MM.1S (cell line): ENCODE results near the gene RSPH3.

Experiments used
- DNase-seq: peaks from one replicate; pipeline ENCODE4 v3.0.0-alpha.2; 2015
- H2AFZ ChIP-seq: fragments of 300-600 bp; sonication (generic); 2 replicates; pipeline ENCODE4 v1.6.0; 2016; ENCODE audit warnings: antibody characterized with exemption, low read length
- H3F3A ChIP-seq: fragments of 300-600 bp; sonication (generic); 2 replicates; pipeline ENCODE4 v1.6.1; 2016; ENCODE audit warnings: mild to moderate bottlenecking, antibody characterized with exemption, low read length, moderate library complexity, mixed read lengths; ENCODE audit not compliant: insufficient read depth
- H3K27ac ChIP-seq: fragments of 300-600 bp; sonication (generic); 2 replicates; pipeline ENCODE4 v1.5.1; 2016; ENCODE audit warnings: mild to moderate bottlenecking, low read length
- H3K27me3 ChIP-seq: fragments of 300-600 bp; sonication (generic); replicated peaks from 2 replicates; pipeline ENCODE4 v1.6.0; 2016; ENCODE audit warnings: low read length; ENCODE audit not compliant: insufficient read depth
- H3K36me3 ChIP-seq: fragments of 300-600 bp; sonication (generic); replicated peaks from 2 replicates; pipeline ENCODE4 v1.6.1; 2016; ENCODE audit warnings: mild to moderate bottlenecking, low read length, mixed read lengths; ENCODE audit not compliant: insufficient read depth
- H3K4me1 ChIP-seq: fragments of 300-600 bp; sonication (generic); 2 replicates; pipeline ENCODE4 v1.6.1; 2016; ENCODE audit warnings: low read length, mixed read lengths
- H3K4me2 ChIP-seq: fragments of 300-600 bp; sonication (generic); 2 replicates; pipeline ENCODE4 v1.6.0; 2016; ENCODE audit warnings: low read depth, low read length
- H3K4me3 ChIP-seq: fragments of 300-600 bp; sonication (generic); 2 replicates; pipeline ENCODE4 v1.5.1; 2016; ENCODE audit warnings: low read length, mixed read lengths
- H3K79me2 ChIP-seq: fragments of 300-600 bp; sonication (generic); 2 replicates; pipeline ENCODE4 v1.6.1; 2016; ENCODE audit warnings: mixed run types, low read length, mixed read lengths
- H3K9ac ChIP-seq: fragments of 300-600 bp; sonication (generic); 2 replicates; pipeline ENCODE4 v1.6.1; 2016; ENCODE audit warnings: low read length, mixed read lengths
- H3K9me2 ChIP-seq: fragments of 300-600 bp; sonication (generic); replicated peaks from 2 replicates; pipeline ENCODE4 v1.6.1; 2016; ENCODE audit warnings: mild to moderate bottlenecking, low read length, mixed read lengths; ENCODE audit not compliant: insufficient read depth
- H3K9me3 ChIP-seq: fragments of 300-600 bp; sonication (generic); replicated peaks from 2 replicates; pipeline ENCODE4 v1.6.1; 2016; ENCODE audit warnings: mild to moderate bottlenecking, low read length, mixed read lengths; ENCODE audit not compliant: insufficient read depth
- H4K20me1 ChIP-seq: fragments of 300-600 bp; sonication (generic); 2 replicates; pipeline ENCODE4 v1.6.1; 2016; ENCODE audit warnings: mild to moderate bottlenecking, low read length, moderate library complexity, mixed read lengths; ENCODE audit not compliant: insufficient read depth
- CTCF ChIP-seq: fragments of 300-600 bp; sonication (generic); IDR thresholded peaks from 2 replicates; pipeline ENCODE4 v1.5.1; 2016; ENCODE audit warnings: antibody characterized with exemption, low read length, mixed read lengths
- EZH2 ChIP-seq: fragments of 300-600 bp; sonication (generic); optimal IDR thresholded peaks from 2 replicates; pipeline ENCODE3; 2017; ENCODE audit warnings: low read depth, mild to moderate bottlenecking, antibody characterized with exemption, low read length, mixed read lengths
- EZH2phosphoT487 ChIP-seq: fragments of 300-600 bp; sonication (generic); IDR thresholded peaks from 2 replicates; pipeline ENCODE4 v1.6.1; 2018; ENCODE audit warnings: antibody characterized with exemption, low read length

RSPH3 gene

GRCh38 chr6:159007510-159007909 lies 7.5 kb upstream of the RSPH3 start:
- no peak overlapping the region for H3K4me3 ChIP-seq
- no peak overlapping the region for H3K4me2 ChIP-seq
- TF ChIP-seq CTCF: no peak
- TF ChIP-seq EZH2phosphoT487: no peak
- TF ChIP-seq EZH2: no peak
- no peaks in the 10 kb centered on the region for H3K9me2 ChIP-seq
- H3K9me3 ChIP-seq: no peaks in the 10 kb centered on the region
- H3K9ac ChIP-seq: no peak overlapping the region
- H3K27me3 ChIP-seq: no peaks in the 10 kb centered on the region
- H3F3A ChIP-seq: no peaks in the 10 kb centered on the region
- no peak overlapping the region for H2AFZ ChIP-seq
- H3K27ac ChIP-seq: no peak overlapping the region
- H4K20me1 ChIP-seq: no peaks in the 10 kb centered on the region
- DNase-seq: no peak
- H3K36me3 ChIP-seq: no peaks in the 10 kb centered on the region
- H3K4me1 ChIP-seq: no peaks in the 10 kb centered on the region
- H3K79me2 ChIP-seq: no peaks in the 10 kb centered on the region

- Histone ChIP-seq H4K20me1 (no peaks in the 10 kb centered on the region), H3K27me3 (no peaks in the 10 kb centered on the region), H3K9me3 (no peaks in the 10 kb centered on the region), H2AFZ (no peak overlapping the region), H3K9ac (no peak overlapping the region), H3K4me3 (no peak overlapping the region), H3K4me2 (no peak overlapping the region), H3K9me2 (no peaks in the 10 kb centered on the region), H3K4me1 (no peaks in the 10 kb centered on the region), H3F3A (no peaks in the 10 kb centered on the region), H3K27ac (no peak overlapping the region), H3K36me3 (no peaks in the 10 kb centered on the region), H3K79me2 (no peaks in the 10 kb centered on the region)
- no peak for DNase-seq
- TF ChIP-seq EZH2phosphoT487 (no peak), EZH2 (no peak), CTCF (no peak)
Observed at GRCh38 chr6:159005436-159005835, 5.4 kb upstream of the RSPH3 start.

- no peaks in the 10 kb centered on the region for H3K4me1 ChIP-seq
- no peaks in the 10 kb centered on the region for H3F3A ChIP-seq
- H3K79me2 ChIP-seq: no peaks in the 10 kb centered on the region
- H3K27ac ChIP-seq: no peak overlapping the region
- H3K9ac ChIP-seq: no peak overlapping the region
- DNase-seq: no peak
- TF ChIP-seq EZH2phosphoT487 (no peak), CTCF (no peak), EZH2 (no peak)
- H3K9me3 ChIP-seq: no peaks in the 10 kb centered on the region
- H3K27me3 ChIP-seq: no peaks in the 10 kb centered on the region
- H3K4me3 ChIP-seq: no peak overlapping the region
- H3K36me3 ChIP-seq: no peaks in the 10 kb centered on the region
- H3K9me2 ChIP-seq: no peaks in the 10 kb centered on the region
- H3K4me2 ChIP-seq: no peak overlapping the region
- no peak overlapping the region for H2AFZ ChIP-seq
- no peaks in the 10 kb centered on the region for H4K20me1 ChIP-seq
Observed at GRCh38 chr6:159004592-159004991, 4.6 kb upstream of the RSPH3 start.
